Measurements from ENCODE around the gene GCAT. TPM values are rescaled to one million over a fixed set of nuclear protein-coding genes. Genes with fewer than 3 reads are reported as not detected.

GCAT gene
- total and polyA plus RNA-seq, 2 of the 13 experiments (the other 11 are each of a cell fraction or from before 2014, with no cell fraction given), result 28.0 to 50.3 TPM

DNA sequence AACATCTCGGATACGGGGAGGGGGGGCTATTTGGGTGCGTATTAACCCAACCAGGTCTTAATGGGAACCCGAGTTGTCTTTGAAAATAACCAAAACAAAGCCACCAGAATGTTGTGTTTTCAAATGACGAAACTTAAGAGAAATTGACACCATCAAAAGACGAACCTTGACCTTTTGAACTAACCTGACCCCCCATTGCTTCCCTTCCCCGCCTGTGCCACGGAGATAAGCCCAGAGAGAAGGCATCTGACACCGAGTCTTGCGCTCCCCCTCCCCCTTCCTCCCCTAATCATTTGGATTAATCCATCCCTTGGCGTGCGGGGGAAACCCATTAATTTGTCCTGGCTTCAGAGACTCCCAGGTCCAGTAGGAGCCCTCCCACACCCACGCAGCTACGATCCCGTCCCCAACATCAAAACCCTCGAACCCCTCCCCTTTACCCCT lies 4.5 kb upstream of the GCAT start (continued):
- TF ChIP-seq, protein P1, sequence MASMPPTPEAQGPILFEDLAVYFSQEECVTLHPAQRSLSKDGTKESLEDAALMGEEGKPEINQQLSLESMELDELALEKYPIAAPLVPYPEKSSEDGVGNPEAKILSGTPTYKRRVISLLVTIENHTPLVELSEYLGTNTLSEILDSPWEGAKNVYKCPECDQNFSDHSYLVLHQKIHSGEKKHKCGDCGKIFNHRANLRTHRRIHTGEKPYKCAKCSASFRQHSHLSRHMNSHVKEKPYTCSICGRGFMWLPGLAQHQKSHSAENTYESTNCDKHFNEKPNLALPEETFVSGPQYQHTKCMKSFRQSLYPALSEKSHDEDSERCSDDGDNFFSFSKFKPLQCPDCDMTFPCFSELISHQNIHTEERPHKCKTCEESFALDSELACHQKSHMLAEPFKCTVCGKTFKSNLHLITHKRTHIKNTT (CRISPR knock-in tag; IDR thresholded peaks at IDR 0.05), result no peak
- TF ChIP-seq, protein P2, sequence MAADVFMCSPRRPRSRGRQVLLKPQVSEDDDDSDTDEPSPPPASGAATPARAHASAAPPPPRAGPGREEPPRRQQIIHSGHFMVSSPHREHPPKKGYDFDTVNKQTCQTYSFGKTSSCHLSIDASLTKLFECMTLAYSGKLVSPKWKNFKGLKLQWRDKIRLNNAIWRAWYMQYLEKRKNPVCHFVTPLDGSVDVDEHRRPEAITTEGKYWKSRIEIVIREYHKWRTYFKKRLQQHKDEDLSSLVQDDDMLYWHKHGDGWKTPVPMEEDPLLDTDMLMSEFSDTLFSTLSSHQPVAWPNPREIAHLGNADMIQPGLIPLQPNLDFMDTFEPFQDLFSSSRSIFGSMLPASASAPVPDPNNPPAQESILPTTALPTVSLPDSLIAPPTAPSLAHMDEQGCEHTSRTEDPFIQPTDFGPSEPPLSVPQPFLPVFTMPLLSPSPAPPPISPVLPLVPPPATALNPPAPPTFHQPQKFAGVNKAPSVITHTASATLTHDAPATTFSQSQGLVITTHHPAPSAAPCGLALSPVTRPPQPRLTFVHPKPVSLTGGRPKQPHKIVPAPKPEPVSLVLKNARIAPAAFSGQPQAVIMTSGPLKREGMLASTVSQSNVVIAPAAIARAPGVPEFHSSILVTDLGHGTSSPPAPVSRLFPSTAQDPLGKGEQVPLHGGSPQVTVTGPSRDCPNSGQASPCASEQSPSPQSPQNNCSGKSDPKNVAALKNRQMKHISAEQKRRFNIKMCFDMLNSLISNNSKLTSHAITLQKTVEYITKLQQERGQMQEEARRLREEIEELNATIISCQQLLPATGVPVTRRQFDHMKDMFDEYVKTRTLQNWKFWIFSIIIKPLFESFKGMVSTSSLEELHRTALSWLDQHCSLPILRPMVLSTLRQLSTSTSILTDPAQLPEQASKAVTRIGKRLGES (CRISPR knock-in tag; IDR thresholded peaks at IDR 0.05; ENCODE audit: borderline replicate concordance), result no peak
- TF ChIP-seq DMAP1 (CRISPR knock-in tag; IDR thresholded peaks at IDR 0.05), result no peak; the same call in 1 of the 2 replicates
- no peak for TF ChIP-seq ZNF720 (CRISPR knock-in tag; IDR thresholded peaks at IDR 0.05)
- TF ChIP-seq, protein P3, sequence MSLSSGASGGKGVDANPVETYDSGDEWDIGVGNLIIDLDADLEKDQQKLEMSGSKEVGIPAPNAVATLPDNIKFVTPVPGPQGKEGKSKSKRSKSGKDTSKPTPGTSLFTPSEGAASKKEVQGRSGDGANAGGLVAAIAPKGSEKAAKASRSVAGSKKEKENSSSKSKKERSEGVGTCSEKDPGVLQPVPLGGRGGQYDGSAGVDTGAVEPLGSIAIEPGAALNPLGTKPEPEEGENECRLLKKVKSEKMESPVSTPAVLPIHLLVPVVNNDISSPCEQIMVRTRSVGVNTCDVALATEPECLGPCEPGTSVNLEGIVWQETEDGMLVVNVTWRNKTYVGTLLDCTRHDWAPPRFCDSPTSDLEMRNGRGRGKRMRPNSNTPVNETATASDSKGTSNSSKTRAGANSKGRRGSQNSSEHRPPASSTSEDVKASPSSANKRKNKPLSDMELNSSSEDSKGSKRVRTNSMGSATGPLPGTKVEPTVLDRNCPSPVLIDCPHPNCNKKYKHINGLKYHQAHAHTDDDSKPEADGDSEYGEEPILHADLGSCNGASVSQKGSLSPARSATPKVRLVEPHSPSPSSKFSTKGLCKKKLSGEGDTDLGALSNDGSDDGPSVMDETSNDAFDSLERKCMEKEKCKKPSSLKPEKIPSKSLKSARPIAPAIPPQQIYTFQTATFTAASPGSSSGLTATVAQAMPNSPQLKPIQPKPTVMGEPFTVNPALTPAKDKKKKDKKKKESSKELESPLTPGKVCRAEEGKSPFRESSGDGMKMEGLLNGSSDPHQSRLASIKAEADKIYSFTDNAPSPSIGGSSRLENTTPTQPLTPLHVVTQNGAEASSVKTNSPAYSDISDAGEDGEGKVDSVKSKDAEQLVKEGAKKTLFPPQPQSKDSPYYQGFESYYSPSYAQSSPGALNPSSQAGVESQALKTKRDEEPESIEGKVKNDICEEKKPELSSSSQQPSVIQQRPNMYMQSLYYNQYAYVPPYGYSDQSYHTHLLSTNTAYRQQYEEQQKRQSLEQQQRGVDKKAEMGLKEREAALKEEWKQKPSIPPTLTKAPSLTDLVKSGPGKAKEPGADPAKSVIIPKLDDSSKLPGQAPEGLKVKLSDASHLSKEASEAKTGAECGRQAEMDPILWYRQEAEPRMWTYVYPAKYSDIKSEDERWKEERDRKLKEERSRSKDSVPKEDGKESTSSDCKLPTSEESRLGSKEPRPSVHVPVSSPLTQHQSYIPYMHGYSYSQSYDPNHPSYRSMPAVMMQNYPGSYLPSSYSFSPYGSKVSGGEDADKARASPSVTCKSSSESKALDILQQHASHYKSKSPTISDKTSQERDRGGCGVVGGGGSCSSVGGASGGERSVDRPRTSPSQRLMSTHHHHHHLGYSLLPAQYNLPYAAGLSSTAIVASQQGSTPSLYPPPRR (CRISPR knock-in tag; IDR thresholded peaks at IDR 0.05; ENCODE audit: borderline replicate concordance), result no peak
- no peak for TF ChIP-seq MAF1 (CRISPR knock-in tag; IDR thresholded peaks at IDR 0.05; ENCODE audit: borderline replicate concordance)
- no peak for TF ChIP-seq ARNT (IDR thresholded peaks at IDR 0.05)
- TF ChIP-seq HHEX (CRISPR knock-in tag; IDR thresholded peaks at IDR 0.05), result no peak
- no peak for TF ChIP-seq MIXL1 (CRISPR knock-in tag; IDR thresholded peaks at IDR 0.05)
- no peak for TF ChIP-seq ZNF282 (IDR thresholded peaks at IDR 0.05; ENCODE audit: partially characterized antibody)
- no peak for TF ChIP-seq IKZF1 (IDR thresholded peaks at IDR 0.05)
- no peak for TF ChIP-seq ZNF205 (CRISPR knock-in tag; IDR thresholded peaks at IDR 0.05)
- no peak for TF ChIP-seq CENPX (CRISPR knock-in tag; IDR thresholded peaks at IDR 0.05)
- TF ChIP-seq, protein P4, sequence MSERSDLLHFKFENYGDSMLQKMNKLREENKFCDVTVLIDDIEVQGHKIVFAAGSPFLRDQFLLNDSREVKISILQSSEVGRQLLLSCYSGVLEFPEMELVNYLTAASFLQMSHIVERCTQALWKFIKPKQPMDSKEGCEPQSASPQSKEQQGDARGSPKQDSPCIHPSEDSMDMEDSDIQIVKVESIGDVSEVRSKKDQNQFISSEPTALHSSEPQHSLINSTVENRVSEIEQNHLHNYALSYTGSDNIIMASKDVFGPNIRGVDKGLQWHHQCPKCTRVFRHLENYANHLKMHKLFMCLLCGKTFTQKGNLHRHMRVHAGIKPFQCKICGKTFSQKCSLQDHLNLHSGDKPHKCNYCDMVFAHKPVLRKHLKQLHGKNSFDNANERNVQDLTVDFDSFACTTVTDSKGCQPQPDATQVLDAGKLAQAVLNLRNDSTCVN (CRISPR knock-in tag; IDR thresholded peaks at IDR 0.05; ENCODE audit: borderline replicate concordance), result no peak
- TF ChIP-seq ZBTB1 (CRISPR knock-in tag; IDR thresholded peaks at IDR 0.05; ENCODE audit: borderline replicate concordance), result no peak
- TF ChIP-seq, protein P5, sequence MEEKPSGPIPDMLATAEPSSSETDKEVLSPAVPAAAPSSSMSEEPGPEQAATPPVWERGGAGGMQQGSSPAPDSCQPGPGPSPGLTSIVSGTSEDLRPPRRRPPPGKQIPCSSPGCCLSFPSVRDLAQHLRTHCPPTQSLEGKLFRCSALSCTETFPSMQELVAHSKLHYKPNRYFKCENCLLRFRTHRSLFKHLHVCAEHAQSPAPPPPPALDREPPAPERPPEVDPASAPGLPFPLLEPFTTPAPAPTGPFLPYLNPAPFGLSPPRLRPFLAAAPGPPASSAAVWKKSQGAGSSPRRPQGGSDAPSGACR (CRISPR knock-in tag; IDR thresholded peaks at IDR 0.05), result no peak
- TF ChIP-seq STAT5B (CRISPR knock-in tag; IDR thresholded peaks at IDR 0.05), result no peak
- no peak for TF ChIP-seq ZNF12 (CRISPR knock-in tag; IDR thresholded peaks at IDR 0.05)
- TF ChIP-seq ZNF709 (CRISPR knock-in tag; IDR thresholded peaks at IDR 0.05), result 0 out of 2 replicates have a peak, but pooled peaks have one; percentile 25
- no peak for TF ChIP-seq ZNF230 (CRISPR knock-in tag; IDR thresholded peaks at IDR 0.05)
- 0 out of 2 replicates have a peak, but pooled peaks have one; percentile 27 for TF ChIP-seq ZNF737 (CRISPR knock-in tag; IDR thresholded peaks at IDR 0.05; ENCODE audit: borderline replicate concordance)
- TF ChIP-seq ZFX (CRISPR knock-in tag; IDR thresholded peaks at IDR 0.05; ENCODE audit: low read depth), result no peak
- no peak for TF ChIP-seq ZNF562 (CRISPR knock-in tag; IDR thresholded peaks at IDR 0.05; ENCODE audit: borderline replicate concordance)
